MCF 10A (cell line): ENCODE data around the gene RAB8A. TPM values are rescaled to one million over a fixed set of nuclear protein-coding genes. Genes with fewer than 3 reads are reported as not detected.

ENCODE experiments used
- BruUV-seq: library from RNA; stranded (reverse); fragments of 400-500 nt; replicated peaks from 2 replicates; lab custom pipeline; 2021; lab: Mats Ljungman, UMichigan
- CTCF ChIA-PET: fragments of 300-600 bp; sonication (Branson Sonifier 250); formaldehyde crosslinking; extraction: SDS; loops from one replicate; lab custom pipeline; 2021; ENCODE audit warnings: antibody characterized with exemption, inconsistent platforms; lab: Yijun Ruan, JAX
- POLR2A ChIA-PET: fragments of 300-600, 350-650 bp; sonication (Branson Sonifier 250); formaldehyde crosslinking; extraction: SDS; loops from one replicate; lab custom pipeline; 2020; ENCODE audit warnings: antibody characterized with exemption, inconsistent platforms; lab: Yijun Ruan, JAX
- DNase-seq: peaks from one replicate; pipeline ENCODE4 v3.0.0-alpha.2; 2018; ENCODE audit not compliant: unreplicated experiment
- H3K27ac Mint-ChIP-seq: one replicate; pipeline ENCODE4 v1.8.0; 2022; ENCODE audit warnings: mild to moderate bottlenecking, low read depth, mixed read lengths; ENCODE audit not compliant: unreplicated experiment
- H3K27me3 Mint-ChIP-seq: one replicate; pipeline ENCODE4 v1.8.0; 2022; ENCODE audit warnings: mixed read lengths; ENCODE audit not compliant: insufficient read depth, unreplicated experiment
- H3K36me3 Mint-ChIP-seq: one replicate; pipeline ENCODE4 v1.8.0; 2022; ENCODE audit warnings: mild to moderate bottlenecking, moderate library complexity, mixed read lengths; ENCODE audit not compliant: insufficient read depth, unreplicated experiment
- H3K4me1 Mint-ChIP-seq: one replicate; pipeline ENCODE4 v1.8.0; 2022; ENCODE audit warnings: mixed read lengths; ENCODE audit not compliant: insufficient read depth, unreplicated experiment
- H3K4me3 Mint-ChIP-seq: one replicate; pipeline ENCODE4 v1.8.0; 2022; ENCODE audit warnings: mild to moderate bottlenecking, moderate library complexity, mixed read lengths; ENCODE audit not compliant: unreplicated experiment
- H3K9me3 Mint-ChIP-seq: one replicate; pipeline ENCODE4 v1.8.0; 2022; ENCODE audit warnings: mixed read lengths; ENCODE audit not compliant: unreplicated experiment
- intact Hi-C: fragments of 100-400 bp; cut with micrococcal nuclease; formaldehyde crosslinking; loops from 2 replicates; pipeline ENCODE4 v1.14.1; 2022
- total RNA-seq: library from RNA; stranded (reverse); gene quantifications from 2 replicates; pipeline ENCODE4 v1.2.3, GENCODE V29; 2022
- TF ChIP-seq, protein P1 (sequence below): fragments of 200-600 bp; IDR thresholded peaks from one replicate; pipeline ENCODE4 v1.8.0; 2022; ENCODE audit warnings: antibody characterized with exemption, mild to moderate bottlenecking; ENCODE audit not compliant: unreplicated experiment

RAB8A gene
- total RNA-seq, 1 experiment from 2014 or later = 41.6 TPM

DNA sequence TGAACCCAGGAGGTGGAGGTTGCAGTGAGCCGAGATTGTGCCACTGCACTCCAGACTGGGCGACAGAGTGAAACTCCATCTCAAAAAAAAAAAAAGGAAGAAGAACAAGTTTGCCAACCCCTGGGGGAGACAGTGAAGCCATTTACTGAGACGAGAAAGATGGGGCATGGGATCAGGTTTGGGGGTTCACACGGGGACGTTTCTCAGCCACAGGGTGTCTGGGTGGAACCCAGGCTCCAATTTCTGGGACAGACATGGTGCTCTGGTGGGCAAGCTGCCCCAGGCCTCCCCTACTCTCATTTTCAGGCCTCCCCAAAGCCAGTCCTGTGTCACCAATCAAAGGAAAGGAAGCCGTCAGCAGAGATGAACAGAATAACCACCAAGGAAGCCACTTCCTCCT, 45.2 kb downstream of the RAB8A start:
- Mint-ChIP-seq H3K36me3 (no peaks in the 10 kb centered on the region), H3K4me3 (no peak overlapping the region), H3K4me1 (peaks cover 13% of the 10 kb centered on the region), H3K9me3 (no peaks in the 10 kb centered on the region), H3K27me3 (no peaks in the 10 kb centered on the region), H3K27ac (no peak overlapping the region)
- no TSS peak for BruUV-seq
- DNase-seq = no peak
- TF ChIP-seq, protein P1, sequence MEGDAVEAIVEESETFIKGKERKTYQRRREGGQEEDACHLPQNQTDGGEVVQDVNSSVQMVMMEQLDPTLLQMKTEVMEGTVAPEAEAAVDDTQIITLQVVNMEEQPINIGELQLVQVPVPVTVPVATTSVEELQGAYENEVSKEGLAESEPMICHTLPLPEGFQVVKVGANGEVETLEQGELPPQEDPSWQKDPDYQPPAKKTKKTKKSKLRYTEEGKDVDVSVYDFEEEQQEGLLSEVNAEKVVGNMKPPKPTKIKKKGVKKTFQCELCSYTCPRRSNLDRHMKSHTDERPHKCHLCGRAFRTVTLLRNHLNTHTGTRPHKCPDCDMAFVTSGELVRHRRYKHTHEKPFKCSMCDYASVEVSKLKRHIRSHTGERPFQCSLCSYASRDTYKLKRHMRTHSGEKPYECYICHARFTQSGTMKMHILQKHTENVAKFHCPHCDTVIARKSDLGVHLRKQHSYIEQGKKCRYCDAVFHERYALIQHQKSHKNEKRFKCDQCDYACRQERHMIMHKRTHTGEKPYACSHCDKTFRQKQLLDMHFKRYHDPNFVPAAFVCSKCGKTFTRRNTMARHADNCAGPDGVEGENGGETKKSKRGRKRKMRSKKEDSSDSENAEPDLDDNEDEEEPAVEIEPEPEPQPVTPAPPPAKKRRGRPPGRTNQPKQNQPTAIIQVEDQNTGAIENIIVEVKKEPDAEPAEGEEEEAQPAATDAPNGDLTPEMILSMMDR = no peak
- ChIA-PET CTCF (interaction anchor here (0.6 to 1.2 kb wide), 2 partner anchors 527 to 656 kb away, joined by 3 to 4 read pairs; no protein-coding TSS in a partner anchor), POLR2A (no interaction called here)
- intact Hi-C loops = no loop called here

DNA sequence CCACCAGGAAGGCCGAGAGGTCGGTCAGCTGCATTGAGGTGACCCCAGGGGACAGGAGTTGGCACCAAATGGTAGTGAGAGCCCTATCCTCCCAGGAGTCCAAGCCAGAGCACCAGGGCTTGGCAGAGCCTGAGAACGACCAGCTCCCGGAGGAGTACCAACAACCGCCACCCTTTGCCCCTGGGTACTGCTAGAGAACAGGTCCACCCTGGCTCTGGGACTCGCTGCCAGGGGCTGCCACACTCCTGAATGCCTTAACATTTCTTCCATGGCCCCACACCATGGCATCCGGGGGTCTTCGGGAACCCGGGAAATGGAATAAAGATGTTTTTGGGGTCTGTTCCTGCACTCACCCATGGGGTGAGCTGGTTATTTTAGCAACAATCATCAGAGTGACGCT, 45.9 kb downstream of the RAB8A start:
- no peak overlapping the region for H3K4me3 Mint-ChIP-seq
- no peak overlapping the region for H3K27ac Mint-ChIP-seq
- ChIA-PET CTCF (interaction anchor here (0.6 kb wide), 2 partner anchors 11 to 656 kb away, joined by 3 to 4 read pairs; no protein-coding TSS in a partner anchor), POLR2A (no interaction called here)
- DNase-seq = no peak
- H3K27me3 Mint-ChIP-seq = no peaks in the 10 kb centered on the region
- TF ChIP-seq, protein P1 = no peak
- H3K9me3 Mint-ChIP-seq = no peaks in the 10 kb centered on the region
- peaks cover 14% of the 10 kb centered on the region for H3K4me1 Mint-ChIP-seq
- no TSS peak for BruUV-seq
- no peaks in the 10 kb centered on the region for H3K36me3 Mint-ChIP-seq
- intact Hi-C loops = no loop called here

DNA sequence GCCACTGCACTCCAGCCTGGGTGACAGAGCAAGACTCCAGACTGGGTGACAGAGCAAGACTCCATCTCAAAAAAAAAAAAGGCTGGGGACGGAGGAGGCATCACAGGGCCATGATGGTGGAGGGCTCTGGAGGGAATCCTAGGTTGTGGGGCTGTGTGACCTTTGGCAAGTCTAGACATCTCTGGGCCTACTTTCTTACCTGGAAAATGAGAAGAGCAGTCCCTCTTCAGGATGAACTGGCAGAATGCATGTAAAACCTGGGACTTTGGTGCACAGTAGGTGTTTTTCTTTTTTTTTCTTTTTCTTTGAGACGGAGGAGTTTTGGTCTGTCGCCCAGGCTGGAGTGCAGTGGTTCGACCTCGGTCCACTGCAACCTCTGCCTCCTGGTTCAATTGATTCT, 48.0 kb downstream of the RAB8A start:
- CTCF ChIA-PET = interaction anchor here (0.7 kb wide), 1 partner anchor 12 kb away, joined by 3 read pairs; no protein-coding TSS in a partner anchor
- Mint-ChIP-seq H3K9me3 (no peaks in the 10 kb centered on the region), H3K4me3 (no peak overlapping the region), H3K36me3 (no peaks in the 10 kb centered on the region), H3K27ac (no peak overlapping the region), H3K4me1 (peaks cover 14% of the 10 kb centered on the region), H3K27me3 (no peaks in the 10 kb centered on the region)
- no TSS peak for BruUV-seq
- intact Hi-C loops = loop anchor here (2.0 kb wide), 1 partner anchor 49 kb away; the partner anchor contains the start of gene RAB8A
- POLR2A ChIA-PET = no interaction called here
- TF ChIP-seq, protein P1 = no peak
- DNase-seq = no peak

DNA sequence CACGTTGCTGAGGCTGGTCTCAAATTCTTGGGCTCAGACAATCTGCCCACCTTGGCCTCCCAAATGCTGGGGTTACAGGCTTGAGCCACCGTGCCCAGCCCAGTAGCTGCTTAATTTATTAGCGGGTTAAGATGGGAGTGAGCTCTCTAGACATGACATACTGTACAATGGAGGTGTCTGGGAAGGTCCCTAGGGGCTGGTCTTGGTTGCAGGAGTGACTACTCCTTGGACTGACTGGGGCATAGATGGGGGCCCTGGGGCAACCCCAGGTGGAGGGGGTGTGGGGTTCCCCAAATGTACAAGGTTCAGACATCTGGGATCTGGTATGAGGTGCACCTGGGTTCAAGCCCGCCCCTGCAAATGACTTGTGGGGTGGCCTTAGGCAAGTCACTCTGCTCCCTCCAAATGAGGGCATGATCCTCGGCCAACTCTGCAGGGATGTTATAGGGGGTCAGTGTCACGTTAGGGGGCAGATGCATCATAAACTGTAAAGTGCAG, 48.8 kb downstream of the RAB8A start:
- Mint-ChIP-seq H3K27me3 (no peaks in the 10 kb centered on the region), H3K4me1 (peaks cover 14% of the 10 kb centered on the region), H3K9me3 (no peaks in the 10 kb centered on the region), H3K27ac (peak overlapping the region; percentile 63), H3K36me3 (no peaks in the 10 kb centered on the region), H3K4me3 (no peak overlapping the region)
- ChIA-PET POLR2A (no interaction called here), CTCF (no interaction called here)
- intact Hi-C loops = loop anchor here (2.0 kb wide), 1 partner anchor 50 kb away; the partner anchor contains the start of gene RAB8A
- BruUV-seq = no TSS peak
- TF ChIP-seq, protein P1 = no peak
- no peak for DNase-seq
